Tibial nerve (tissue), 4 donors: ENCODE measurements around the gene CTSO. TPM values are rescaled to one million over a fixed set of nuclear protein-coding genes. Genes with fewer than 3 reads are reported as not detected.

Experiments used
- DNase-seq, 2 donors: peaks; one replicate each; pipeline ENCODE4 v3.0.0-alpha.2; 2019; ENCODE audit warnings: low spot score in 2 of 2
- H3K27ac ChIP-seq, 4 donors: fragments of 200-600 bp; sonication (generic) in 3 of 4; one replicate each; pipeline ENCODE4 v1.5.1; 2017 to 2019; ENCODE audit warnings: mild to moderate bottlenecking in 1 of 4
- H3K27me3 ChIP-seq, 2 donors: fragments of 200-600 bp; sonication (generic) in 1 of 2; one replicate each; pipeline versions ENCODE4 v1.5.1 to v1.6.0; 2017 to 2019
- H3K36me3 ChIP-seq, 3 donors: fragments of 200-600 bp; sonication (generic); one replicate each; pipeline ENCODE4 v1.5.1; 2018 to 2019
- H3K4me1 ChIP-seq, 4 donors: fragments of 200-600 bp; sonication (generic) in 3 of 4; one replicate each; pipeline ENCODE4 v1.5.1; 2017 to 2019
- H3K4me3 ChIP-seq, 4 donors: fragments of 200-600 bp; sonication (generic) in 3 of 4; one replicate each; pipeline ENCODE4 v1.5.1; 2017 to 2019; ENCODE audit warnings: mild to moderate bottlenecking in 1 of 4, moderate library complexity in 1 of 4
- H3K9me3 ChIP-seq, 4 donors: fragments of 200-600 bp; sonication (generic) in 3 of 4; one replicate each; pipeline ENCODE4 v1.5.1; 2017 to 2019
- EP300 ChIP-seq, 2 donors: sonication (generic); formaldehyde crosslinking; IDR thresholded peaks; one replicate each; pipeline ENCODE4 v1.6.1; 2017; ENCODE audit warnings: antibody characterized with exemption in 2 of 2, mild to moderate bottlenecking in 1 of 2
- POLR2A ChIP-seq, 2 donors: fragments of 450-650 bp; IDR thresholded peaks; one replicate each; pipeline ENCODE4 v1.6.1; 2017; ENCODE audit warnings: antibody characterized with exemption in 2 of 2, mild to moderate bottlenecking in 2 of 2, moderate library complexity in 2 of 2
- WGBS, 2 donors: methylation state at CpG; one replicate each; pipeline ENCODE4 v1.1.5; 2018; 5-methylcytosine and 5-hydroxymethylcytosine counted together
- total RNA-seq, 4 donors: library from RNA; depleted of rRNA; stranded (reverse); fragments of >200 nt; gene quantifications; one replicate each; pipeline ENCODE4 v1.1.0, GENCODE V29; 2016
- TF ChIP-seq, protein P1 (sequence below), 5 experiments: fragments of 200-600 bp in 3 of 5; fragments of 450-650 bp in 2 of 5; sonication (generic) in 3 of 5; IDR thresholded peaks; one replicate each; pipeline ENCODE4 v1.5.1; 2016 to 2019; ENCODE audit warnings: antibody characterized with exemption in 5 of 5, mild to moderate bottlenecking in 3 of 5, moderate library complexity in 2 of 5

Gene CTSO
- total RNA-seq, 4 donors from 2014 or later, result 8.7 to 30.2 (median 26.1) TPM

DNA sequence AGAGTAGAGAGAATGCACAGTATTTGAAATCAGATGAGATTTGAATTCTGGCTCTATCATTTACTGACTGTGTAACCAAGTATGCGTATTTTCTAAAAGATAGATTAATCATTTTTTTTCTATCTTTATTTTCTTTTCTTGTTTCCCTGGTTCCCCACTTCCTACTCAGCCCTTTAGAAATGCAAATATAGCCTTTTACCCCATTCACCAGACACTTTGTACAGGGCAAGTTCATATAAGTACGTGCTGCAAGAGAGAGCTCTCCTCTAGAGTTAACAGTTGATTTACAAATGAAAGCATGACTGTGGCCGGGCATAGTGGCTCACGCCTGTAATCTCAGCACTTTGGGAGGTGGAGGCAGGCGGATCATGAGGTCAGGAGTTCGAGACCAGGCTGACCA lies 68.0 kb downstream of the CTSO start:
- no peak overlapping the region for H3K27ac ChIP-seq
- DNase-seq, result no peak
- H3K27me3 ChIP-seq, result no peaks in the 10 kb centered on the region
- H3K4me1 ChIP-seq, result no peaks in the 10 kb centered on the region
- H3K4me3 ChIP-seq, result no peak overlapping the region
- no peak for TF ChIP-seq POLR2A (IDR thresholded peaks at IDR 0.05)
- no peak for TF ChIP-seq EP300 (IDR thresholded peaks at IDR 0.05)
- TF ChIP-seq, protein P1, sequence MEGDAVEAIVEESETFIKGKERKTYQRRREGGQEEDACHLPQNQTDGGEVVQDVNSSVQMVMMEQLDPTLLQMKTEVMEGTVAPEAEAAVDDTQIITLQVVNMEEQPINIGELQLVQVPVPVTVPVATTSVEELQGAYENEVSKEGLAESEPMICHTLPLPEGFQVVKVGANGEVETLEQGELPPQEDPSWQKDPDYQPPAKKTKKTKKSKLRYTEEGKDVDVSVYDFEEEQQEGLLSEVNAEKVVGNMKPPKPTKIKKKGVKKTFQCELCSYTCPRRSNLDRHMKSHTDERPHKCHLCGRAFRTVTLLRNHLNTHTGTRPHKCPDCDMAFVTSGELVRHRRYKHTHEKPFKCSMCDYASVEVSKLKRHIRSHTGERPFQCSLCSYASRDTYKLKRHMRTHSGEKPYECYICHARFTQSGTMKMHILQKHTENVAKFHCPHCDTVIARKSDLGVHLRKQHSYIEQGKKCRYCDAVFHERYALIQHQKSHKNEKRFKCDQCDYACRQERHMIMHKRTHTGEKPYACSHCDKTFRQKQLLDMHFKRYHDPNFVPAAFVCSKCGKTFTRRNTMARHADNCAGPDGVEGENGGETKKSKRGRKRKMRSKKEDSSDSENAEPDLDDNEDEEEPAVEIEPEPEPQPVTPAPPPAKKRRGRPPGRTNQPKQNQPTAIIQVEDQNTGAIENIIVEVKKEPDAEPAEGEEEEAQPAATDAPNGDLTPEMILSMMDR (IDR thresholded peaks at IDR 0.05), result no peak
- 62 to 64% methylated on average over 6 of the region's 6 CpGs for WGBS, 2 donors
- no peaks in the 10 kb centered on the region for H3K36me3 ChIP-seq
- no peaks in the 10 kb centered on the region for H3K9me3 ChIP-seq

DNA sequence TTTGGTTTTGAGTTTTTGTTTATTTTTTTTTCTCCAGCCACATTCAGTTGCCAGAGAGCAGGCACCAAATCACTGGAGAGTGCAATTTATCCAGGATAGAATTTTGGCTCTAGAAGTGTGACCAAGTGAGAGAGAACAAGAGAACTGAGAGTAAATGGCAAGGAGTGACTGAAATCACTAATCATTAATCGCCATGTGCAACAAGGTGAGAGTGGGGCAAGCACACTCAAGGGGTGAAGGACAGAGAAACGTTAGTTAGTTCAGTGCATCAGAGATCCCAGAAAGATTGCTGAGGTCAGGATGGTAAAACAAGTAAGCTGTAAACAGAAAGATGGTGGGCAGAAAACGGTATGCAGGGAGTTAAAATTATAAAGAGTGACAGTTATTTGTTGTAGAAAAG lies 69.8 kb downstream of the CTSO start:
- no peak for TF ChIP-seq EP300 (IDR thresholded peaks at IDR 0.05)
- TF ChIP-seq POLR2A (IDR thresholded peaks at IDR 0.05), result no peak
- TF ChIP-seq, protein P1 (IDR thresholded peaks at IDR 0.05), result no peak
- H3K9me3 ChIP-seq, result no peaks in the 10 kb centered on the region
- H3K4me1 ChIP-seq, result no peaks in the 10 kb centered on the region
- no peak overlapping the region for H3K27ac ChIP-seq
- H3K27me3 ChIP-seq, result no peaks in the 10 kb centered on the region
- no peaks in the 10 kb centered on the region for H3K36me3 ChIP-seq
- WGBS, 2 donors, result 82 to 89% methylated on average over 3 of the region's 3 CpGs
- DNase-seq, result no peak
- no peak overlapping the region for H3K4me3 ChIP-seq

DNA sequence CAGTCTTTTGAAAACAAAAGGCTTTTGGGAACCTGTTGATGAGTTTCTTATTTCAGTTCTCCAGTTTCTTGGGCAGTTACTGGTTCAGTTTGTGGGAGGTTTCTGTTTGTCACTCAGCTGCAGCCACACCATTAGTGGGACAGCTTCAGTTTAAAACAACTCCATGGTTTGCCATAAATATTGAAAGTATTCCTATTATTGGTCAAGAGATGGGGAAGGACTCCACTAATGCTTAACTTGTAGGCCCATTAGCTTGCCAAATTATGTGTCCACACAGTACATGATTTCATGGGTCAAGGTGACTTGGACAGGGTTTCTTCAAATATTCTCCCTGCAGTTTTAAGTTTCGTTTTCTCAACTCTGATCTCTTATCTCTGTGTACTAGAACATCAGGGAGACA lies 72.1 kb downstream of the CTSO start:
- Histone ChIP-seq H3K36me3 (no peaks in the 10 kb centered on the region), H3K27me3 (no peaks in the 10 kb centered on the region), H3K4me3 (no peak overlapping the region), H3K27ac (no peak overlapping the region), H3K4me1 (no peaks in the 10 kb centered on the region), H3K9me3 (peaks cover 0 to 5% (median 0%) of the 10 kb centered on the region in 4 donors)
- WGBS, 2 donors, result 60 to 64% methylated on average over 1 of the region's 1 CpG
- no peak for DNase-seq
- TF ChIP-seq, protein P1 (IDR thresholded peaks at IDR 0.05), result no peak
- TF ChIP-seq POLR2A (IDR thresholded peaks at IDR 0.05) (no peak), EP300 (IDR thresholded peaks at IDR 0.05) (no peak)

DNA sequence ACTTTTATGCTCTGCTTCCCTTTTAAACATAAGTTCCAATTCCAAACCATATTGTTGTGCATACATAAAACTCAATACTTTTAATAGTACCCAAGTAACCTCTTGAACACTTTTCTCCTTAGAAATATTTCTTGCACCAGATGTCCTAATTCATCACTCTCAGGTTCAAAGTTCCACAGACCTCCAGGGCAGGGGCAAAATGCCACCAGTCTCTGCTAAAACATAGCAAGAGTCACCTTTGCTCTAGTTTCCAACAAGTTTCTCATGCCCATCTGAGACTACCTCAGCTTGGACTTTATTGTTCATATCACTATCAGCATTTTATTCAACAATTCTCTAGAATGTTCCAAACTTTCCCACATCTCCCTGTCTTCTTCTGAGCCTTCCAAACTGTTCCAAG lies 73.9 kb downstream of the CTSO start:
- H3K36me3 ChIP-seq, result no peaks in the 10 kb centered on the region
- TF ChIP-seq, protein P1 (IDR thresholded peaks at IDR 0.05), result no peak
- TF ChIP-seq EP300 (IDR thresholded peaks at IDR 0.05) (no peak), POLR2A (IDR thresholded peaks at IDR 0.05) (no peak)
- H3K4me1 ChIP-seq, result no peaks in the 10 kb centered on the region
- H3K27me3 ChIP-seq, result no peaks in the 10 kb centered on the region
- H3K4me3 ChIP-seq, result no peak overlapping the region
- H3K9me3 ChIP-seq, result peaks cover 0 to 17% (median 0%) of the 10 kb centered on the region in 4 donors
- H3K27ac ChIP-seq, result no peak overlapping the region
- DNase-seq, result no peak

DNA sequence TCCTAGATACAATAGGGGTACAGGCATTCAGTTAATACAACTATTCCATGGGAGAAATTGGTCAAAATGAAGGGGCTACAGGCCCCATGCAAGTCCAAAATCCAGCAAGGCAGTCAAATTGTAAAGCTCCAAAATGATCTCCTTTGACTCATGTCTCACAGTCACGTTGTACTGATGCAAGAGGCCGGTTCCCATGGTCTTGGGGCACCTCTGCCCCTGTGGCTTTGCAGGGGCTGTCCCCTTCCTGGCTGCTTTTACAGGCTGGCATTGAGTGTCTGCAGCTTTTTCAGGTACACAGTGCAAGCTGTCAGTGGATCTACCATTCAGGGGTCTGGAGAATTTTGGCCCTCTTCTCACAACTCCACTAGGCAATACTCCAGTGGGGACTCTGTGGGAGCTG lies 75.1 kb downstream of the CTSO start:
- no peaks in the 10 kb centered on the region for H3K36me3 ChIP-seq
- TF ChIP-seq, protein P1 (IDR thresholded peaks at IDR 0.05), result no peak
- TF ChIP-seq POLR2A (IDR thresholded peaks at IDR 0.05), result no peak
- TF ChIP-seq EP300 (IDR thresholded peaks at IDR 0.05), result no peak
- 28 to 32% methylated on average over 2 of the region's 2 CpGs for WGBS, 2 donors

More for the DNA sequence above, 75.1 kb downstream of the CTSO start:
- H3K9me3 ChIP-seq, result peaks cover 0 to 17% (median 0%) of the 10 kb centered on the region in 4 donors
- no peaks in the 10 kb centered on the region for H3K4me1 ChIP-seq
- H3K27me3 ChIP-seq, result no peaks in the 10 kb centered on the region
- H3K4me3 ChIP-seq, result no peak overlapping the region
- H3K27ac ChIP-seq, result no peak overlapping the region
- DNase-seq, result no peak
